ENCODE measurements around the gene CAPNS1. TPM values are rescaled to one million over a fixed set of nuclear protein-coding genes. Genes with fewer than 3 reads are reported as not detected.

CAPNS1 gene
- total and polyA plus RNA-seq, 2 of the 13 experiments (the other 11 are each of a cell fraction or from before 2014, with no cell fraction given) = 322 to 526 TPM

GRCh38 chr19:36139473-36140303 lies at the start of gene CAPNS1 (continued):
- TF ChIP-seq STAT6 (CRISPR knock-in tag; IDR thresholded peaks at IDR 0.05; ENCODE audit: borderline replicate concordance) = peak; percentile 21; the same call in 1 of the 2 replicates
- TF ChIP-seq ELF4 (CRISPR knock-in tag; IDR thresholded peaks at IDR 0.05; ENCODE audit: borderline replicate concordance) = no peak
- TF ChIP-seq CSRNP1 (CRISPR knock-in tag; IDR thresholded peaks at IDR 0.05) = peak; percentile 68; the same call in 1 of the 2 replicates
- no peak for TF ChIP-seq RCOR2 (CRISPR knock-in tag; IDR thresholded peaks at IDR 0.05)
- no peak for TF ChIP-seq SP140L (CRISPR knock-in tag; IDR thresholded peaks at IDR 0.05; ENCODE audit: borderline replicate concordance)
- TF ChIP-seq ZBTB7B (CRISPR knock-in tag; IDR thresholded peaks at IDR 0.05) = peak; percentile 97
- TF ChIP-seq ATF7 (IDR thresholded peaks at IDR 0.05) = no peak
- TF ChIP-seq ATF7 (CRISPR knock-in tag; IDR thresholded peaks at IDR 0.05) = no peak
- TF ChIP-seq ZNF740 (CRISPR knock-in tag; IDR thresholded peaks at IDR 0.05) = no peak
- TF ChIP-seq ZKSCAN5 (CRISPR knock-in tag; IDR thresholded peaks at IDR 0.05) = peak; percentile 37; the same call in 1 of the 2 replicates
- TF ChIP-seq ZNF788 (CRISPR knock-in tag; IDR thresholded peaks at IDR 0.05; ENCODE audit: borderline replicate concordance) = peak; percentile 78; the same call in 1 of the 2 replicates
- TF ChIP-seq JUND (CRISPR knock-in tag; IDR thresholded peaks at IDR 0.05) = peak; percentile 66
- TF ChIP-seq NBN (conservative IDR thresholded peaks at IDR 0.05) = no peak
- TF ChIP-seq ZBTB20 (CRISPR knock-in tag; IDR thresholded peaks at IDR 0.05; ENCODE audit: borderline replicate concordance, low read depth) = no peak
- no peak for TF ChIP-seq ZBTB1 (CRISPR knock-in tag; IDR thresholded peaks at IDR 0.05; ENCODE audit: borderline replicate concordance)
- peak; percentile 48; the same call in 1 of the 2 replicates for TF ChIP-seq TSC22D2 (CRISPR knock-in tag; IDR thresholded peaks at IDR 0.05; ENCODE audit: borderline replicate concordance)
- TF ChIP-seq ZNF567 (CRISPR knock-in tag; IDR thresholded peaks at IDR 0.05; ENCODE audit: borderline replicate concordance) = peak; percentile 57
- TF ChIP-seq ZNF280B (CRISPR knock-in tag; IDR thresholded peaks at IDR 0.05; ENCODE audit: borderline replicate concordance) = no peak
- no peak for TF ChIP-seq NCOR1 (IDR thresholded peaks at IDR 0.05; ENCODE audit: borderline replicate concordance, low read length)
- TF ChIP-seq MEIS2 (CRISPR knock-in tag; IDR thresholded peaks at IDR 0.05) = peak; percentile 82; the same call in 1 of the 2 replicates
- TF ChIP-seq PBX3 (CRISPR knock-in tag; IDR thresholded peaks at IDR 0.05; ENCODE audit: borderline replicate concordance) = no peak
- no peak for TF ChIP-seq NCOA1 (CRISPR knock-in tag; IDR thresholded peaks at IDR 0.05)

All from HepG2 (cell line).